HepG2 (cell line): ENCODE measurements around the gene TTC23. TPM values are rescaled to one million over a fixed set of nuclear protein-coding genes. Genes with fewer than 3 reads are reported as not detected.

Source experiments
- AKAP8 ChIP-seq: sonication (generic); formaldehyde crosslinking; IDR thresholded peaks from 2 replicates; pipeline ENCODE4 v1.5.1; 2020; ENCODE audit warnings: mild to moderate bottlenecking, missing genetic modification reagents
- ARHGAP35 ChIP-seq: sonication (generic); formaldehyde crosslinking; IDR thresholded peaks from 2 replicates; pipeline ENCODE4 v1.9.0; 2022; ENCODE audit warnings: mild to moderate bottlenecking, inconsistent platforms, moderate library complexity, missing genetic modification reagents, borderline replicate concordance
- CHD2 ChIP-seq: IDR thresholded peaks from 2 replicates; pipeline ENCODE4 v1.6.1; 2011; ENCODE audit warnings: low read depth, low read length, improper control_type of control experiment
- ISX ChIP-seq: sonication (generic); formaldehyde crosslinking; conservative IDR thresholded peaks from 2 replicates; pipeline ENCODE4 v1.5.0; 2020; ENCODE audit warnings: missing genetic modification reagents
- JUNB ChIP-seq: sonication (generic); formaldehyde crosslinking; IDR thresholded peaks from 2 replicates; pipeline ENCODE4 v1.8.0; 2022; ENCODE audit warnings: missing genetic modification reagents, mild to moderate bottlenecking, borderline replicate concordance
- JUND ChIP-seq: sonication (generic); formaldehyde crosslinking; IDR thresholded peaks from 2 replicates; pipeline ENCODE4 v1.8.0; 2022; ENCODE audit warnings: mild to moderate bottlenecking, missing genetic modification reagents
- MBNL3 ChIP-seq: fragments of 250-450 bp; sonication (Bioruptor Pico); conservative IDR thresholded peaks from 2 replicates; pipeline ENCODE4 v1.8.0; 2022; ENCODE audit warnings: mild to moderate bottlenecking, inconsistent platforms
- MTF1 ChIP-seq: sonication (generic); formaldehyde crosslinking; IDR thresholded peaks from 2 replicates; pipeline ENCODE4 v1.5.0; 2020; ENCODE audit warnings: missing genetic modification reagents
- MXD4 ChIP-seq: IDR thresholded peaks from 2 replicates; pipeline ENCODE4 v1.6.1; 2016; ENCODE audit warnings: mild to moderate bottlenecking, missing biosample characterization, missing genetic modification reagents
- NFE2 ChIP-seq: sonication (generic); formaldehyde crosslinking; IDR thresholded peaks from 2 replicates; pipeline ENCODE4 v1.4.0; 2020; ENCODE audit warnings: missing genetic modification reagents
- NFKBIZ ChIP-seq: IDR thresholded peaks from 2 replicates; pipeline ENCODE4 v1.6.1; 2018; ENCODE audit warnings: missing genetic modification reagents, missing compliant biosample characterization
- ONECUT2 ChIP-seq: sonication (generic); formaldehyde crosslinking; IDR thresholded peaks from 2 replicates; pipeline ENCODE4 v1.4.0; 2020; ENCODE audit warnings: missing genetic modification reagents
- RFXAP ChIP-seq: sonication (generic); formaldehyde crosslinking; IDR thresholded peaks from 2 replicates; pipeline ENCODE4 v1.4.0; 2020; ENCODE audit warnings: missing genetic modification reagents, borderline replicate concordance
- ZBTB8A ChIP-seq: sonication (generic); formaldehyde crosslinking; IDR thresholded peaks from 2 replicates; pipeline ENCODE4 v1.4.0; 2020; ENCODE audit warnings: mild to moderate bottlenecking, low read depth, missing genetic modification reagents, borderline replicate concordance
- ZNF431 ChIP-seq: sonication (generic); formaldehyde crosslinking; IDR thresholded peaks from 2 replicates; pipeline ENCODE4 v1.9.0; 2022; ENCODE audit warnings: missing genetic modification reagents, low read depth, mild to moderate bottlenecking, borderline replicate concordance
- ZNF777 ChIP-seq: sonication (generic); formaldehyde crosslinking; IDR thresholded peaks from 2 replicates; pipeline ENCODE4 v1.4.0; 2020; ENCODE audit warnings: missing genetic modification reagents
- ZNF878 ChIP-seq: sonication (generic); formaldehyde crosslinking; IDR thresholded peaks from 2 replicates; pipeline ENCODE4 v1.8.1; 2023; ENCODE audit warnings: mild to moderate bottlenecking, missing genetic modification reagents, moderate library complexity
- polyA plus RNA-seq, 8 experiments: library from polyadenylated mRNA; depleted of rRNA in 3 of 8; stranded (reverse) in 7 of 8; unstranded in 1 of 8; fragments of >200 nt; fragmentation: Illumina TruSeq in 4 of 8; extraction: Trizol in 4 of 8; gene quantifications; 2 replicates each; pipeline versions ENCODE4 v1.2.1 to v1.2.3, GENCODE V29; 2011 to 2016; ENCODE audit warnings: low read depth in 4 of 8, missing spikeins in 1 of 8, mixed read lengths in 1 of 8; ENCODE audit not compliant: insufficient read depth in 1 of 8
- total RNA-seq, 5 experiments: library from RNA; depleted of rRNA; stranded (reverse); fragments of >200 nt; fragmentation: Illumina TruSeq; extraction: Trizol; gene quantifications; 2 replicates each; pipeline ENCODE4 v1.2.3, GENCODE V29; 2016; ENCODE audit warnings: low read depth in 1 of 5
- TF ChIP-seq, protein P1 (sequence below): sonication (generic); formaldehyde crosslinking; IDR thresholded peaks from 2 replicates; pipeline ENCODE4 v1.5.1; 2020; ENCODE audit warnings: missing genetic modification reagents, mild to moderate bottlenecking, borderline replicate concordance
- TF ChIP-seq, protein P2 (sequence below): sonication (generic); formaldehyde crosslinking; IDR thresholded peaks from 2 replicates; pipeline ENCODE4 v1.4.0; 2020; ENCODE audit warnings: mild to moderate bottlenecking, missing genetic modification reagents
- TF ChIP-seq, protein P3 (sequence below): sonication (generic); formaldehyde crosslinking; IDR thresholded peaks from 2 replicates; pipeline ENCODE4 v1.4.0; 2020; ENCODE audit warnings: mild to moderate bottlenecking, low read depth, missing genetic modification reagents
- TF ChIP-seq, protein P4 (sequence below): IDR thresholded peaks from 2 replicates; pipeline ENCODE4 v1.6.1; 2016; ENCODE audit warnings: missing biosample characterization, missing genetic modification reagents, low read depth
- TF ChIP-seq, protein P5 (sequence below): IDR thresholded peaks from 2 replicates; pipeline ENCODE4 v1.6.1; 2016; ENCODE audit warnings: low read depth, control low read depth

Gene TTC23
- total and polyA plus RNA-seq, 2 of the 13 experiments (the other 11 are each of a cell fraction or from before 2014, with no cell fraction given) = 1.6 to 11.7 TPM

DNA sequence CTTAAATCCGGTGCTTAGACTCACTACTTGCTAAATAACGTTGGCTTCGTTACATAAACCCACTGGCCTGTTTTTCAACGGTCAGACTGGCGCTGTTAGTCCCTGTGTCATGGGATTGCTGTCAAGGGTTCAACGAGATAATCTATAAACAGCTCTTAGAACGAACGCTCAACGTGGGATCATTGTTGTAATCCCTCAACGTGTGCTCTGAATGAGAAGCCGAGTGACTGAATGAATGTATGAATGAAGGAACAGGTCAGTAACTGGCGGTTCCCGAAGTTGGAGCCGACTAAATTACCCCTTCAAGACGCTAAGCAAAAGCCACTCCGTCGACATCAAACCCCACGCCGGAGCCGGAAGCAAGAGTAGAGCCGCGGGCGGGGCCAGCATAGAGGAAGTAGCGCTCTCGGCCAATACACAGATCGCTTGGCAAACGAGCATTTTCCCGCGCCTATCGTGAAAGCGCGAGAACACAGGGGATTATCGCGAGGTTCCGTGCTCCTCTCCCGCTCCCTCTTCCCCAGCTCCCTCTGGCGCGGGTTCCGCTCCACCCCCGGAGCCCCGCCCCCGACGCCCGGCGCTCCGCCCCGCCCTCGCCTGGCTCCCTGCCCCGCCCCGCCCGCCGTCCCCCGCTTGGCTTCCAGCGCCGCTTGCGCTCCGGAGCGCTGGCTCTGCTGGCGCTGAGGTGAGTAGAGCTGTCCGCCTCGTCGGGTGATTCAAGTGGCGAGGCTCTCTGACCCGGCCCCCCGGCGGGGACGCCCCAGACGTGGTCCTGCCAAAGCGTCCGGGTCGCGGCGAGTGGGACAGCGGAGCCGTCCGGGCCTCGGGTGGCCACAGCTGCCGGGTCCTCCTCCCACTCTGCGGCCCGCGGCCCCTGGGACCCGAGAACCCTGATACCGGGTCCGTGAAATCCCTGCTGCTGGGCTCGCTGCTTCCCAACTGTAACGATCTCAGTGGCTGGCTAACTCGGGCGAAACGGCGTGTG lies 1.8 kb upstream of the TTC23 start, which contains the start of gene LRRC28 (continued):
- TF ChIP-seq, protein P1, sequence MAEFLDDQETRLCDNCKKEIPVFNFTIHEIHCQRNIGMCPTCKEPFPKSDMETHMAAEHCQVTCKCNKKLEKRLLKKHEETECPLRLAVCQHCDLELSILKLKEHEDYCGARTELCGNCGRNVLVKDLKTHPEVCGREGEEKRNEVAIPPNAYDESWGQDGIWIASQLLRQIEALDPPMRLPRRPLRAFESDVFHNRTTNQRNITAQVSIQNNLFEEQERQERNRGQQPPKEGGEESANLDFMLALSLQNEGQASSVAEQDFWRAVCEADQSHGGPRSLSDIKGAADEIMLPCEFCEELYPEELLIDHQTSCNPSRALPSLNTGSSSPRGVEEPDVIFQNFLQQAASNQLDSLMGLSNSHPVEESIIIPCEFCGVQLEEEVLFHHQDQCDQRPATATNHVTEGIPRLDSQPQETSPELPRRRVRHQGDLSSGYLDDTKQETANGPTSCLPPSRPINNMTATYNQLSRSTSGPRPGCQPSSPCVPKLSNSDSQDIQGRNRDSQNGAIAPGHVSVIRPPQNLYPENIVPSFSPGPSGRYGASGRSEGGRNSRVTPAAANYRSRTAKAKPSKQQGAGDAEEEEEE (CRISPR knock-in tag) = no peak
- TF ChIP-seq NFE2 (no peak), JUNB (CRISPR knock-in tag) (no peak), ISX (no peak), MTF1 (CRISPR knock-in tag) (no peak), ZNF878 (CRISPR knock-in tag) (no peak), AKAP8 (CRISPR knock-in tag) (no peak), ONECUT2 (no peak), MBNL3 (CRISPR knock-in tag) (no peak), ZNF431 (CRISPR knock-in tag) (no peak), ARHGAP35 (CRISPR knock-in tag) (0 out of 2 replicates have a peak, but pooled peaks have one; percentile 17), RFXAP (CRISPR knock-in tag) (peak; percentile 40; the same call in 1 of the 2 replicates), JUND (CRISPR knock-in tag) (no peak), ZBTB8A (CRISPR knock-in tag) (no peak), CHD2 (peak; percentile 99), MXD4 (CRISPR knock-in tag) (peak; percentile 75), ZNF777 (peak; percentile 92), NFKBIZ (CRISPR knock-in tag) (0 out of 2 replicates have a peak, but pooled peaks have one; percentile 40)
- TF ChIP-seq, protein P2, sequence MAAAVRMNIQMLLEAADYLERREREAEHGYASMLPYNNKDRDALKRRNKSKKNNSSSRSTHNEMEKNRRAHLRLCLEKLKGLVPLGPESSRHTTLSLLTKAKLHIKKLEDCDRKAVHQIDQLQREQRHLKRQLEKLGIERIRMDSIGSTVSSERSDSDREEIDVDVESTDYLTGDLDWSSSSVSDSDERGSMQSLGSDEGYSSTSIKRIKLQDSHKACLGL (CRISPR knock-in tag) = 0 out of 2 replicates have a peak, but pooled peaks have one; percentile 36
- TF ChIP-seq, protein P3, sequence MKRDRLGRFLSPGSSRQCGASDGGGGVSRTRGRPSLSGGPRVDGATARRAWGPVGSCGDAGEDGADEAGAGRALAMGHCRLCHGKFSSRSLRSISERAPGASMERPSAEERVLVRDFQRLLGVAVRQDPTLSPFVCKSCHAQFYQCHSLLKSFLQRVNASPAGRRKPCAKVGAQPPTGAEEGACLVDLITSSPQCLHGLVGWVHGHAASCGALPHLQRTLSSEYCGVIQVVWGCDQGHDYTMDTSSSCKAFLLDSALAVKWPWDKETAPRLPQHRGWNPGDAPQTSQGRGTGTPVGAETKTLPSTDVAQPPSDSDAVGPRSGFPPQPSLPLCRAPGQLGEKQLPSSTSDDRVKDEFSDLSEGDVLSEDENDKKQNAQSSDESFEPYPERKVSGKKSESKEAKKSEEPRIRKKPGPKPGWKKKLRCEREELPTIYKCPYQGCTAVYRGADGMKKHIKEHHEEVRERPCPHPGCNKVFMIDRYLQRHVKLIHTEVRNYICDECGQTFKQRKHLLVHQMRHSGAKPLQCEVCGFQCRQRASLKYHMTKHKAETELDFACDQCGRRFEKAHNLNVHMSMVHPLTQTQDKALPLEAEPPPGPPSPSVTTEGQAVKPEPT (CRISPR knock-in tag) = no peak
- TF ChIP-seq, protein P4, sequence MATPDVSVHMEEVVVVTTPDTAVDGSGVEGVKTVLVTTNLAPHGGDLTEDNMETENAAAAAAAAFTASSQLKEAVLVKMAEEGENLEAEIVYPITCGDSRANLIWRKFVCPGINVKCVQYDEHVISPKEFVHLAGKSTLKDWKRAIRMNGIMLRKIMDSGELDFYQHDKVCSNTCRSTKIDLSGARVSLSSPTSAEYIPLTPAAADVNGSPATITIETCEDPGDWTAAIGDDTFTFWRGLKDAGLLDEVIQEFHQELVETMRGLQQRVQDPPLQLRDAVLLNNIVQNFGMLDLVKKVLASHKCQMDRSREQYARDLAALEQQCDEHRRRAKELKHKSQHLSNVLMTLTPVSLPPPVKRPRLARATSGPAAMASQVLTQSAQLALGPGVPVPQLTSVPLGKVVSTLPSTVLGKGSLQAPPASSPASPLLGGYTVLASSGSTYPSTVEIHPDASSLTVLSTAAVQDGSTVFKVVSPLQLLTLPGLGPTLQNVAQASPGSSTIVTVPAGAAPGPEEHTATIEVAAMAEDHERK (CRISPR knock-in tag) = no peak
- TF ChIP-seq, protein P5, sequence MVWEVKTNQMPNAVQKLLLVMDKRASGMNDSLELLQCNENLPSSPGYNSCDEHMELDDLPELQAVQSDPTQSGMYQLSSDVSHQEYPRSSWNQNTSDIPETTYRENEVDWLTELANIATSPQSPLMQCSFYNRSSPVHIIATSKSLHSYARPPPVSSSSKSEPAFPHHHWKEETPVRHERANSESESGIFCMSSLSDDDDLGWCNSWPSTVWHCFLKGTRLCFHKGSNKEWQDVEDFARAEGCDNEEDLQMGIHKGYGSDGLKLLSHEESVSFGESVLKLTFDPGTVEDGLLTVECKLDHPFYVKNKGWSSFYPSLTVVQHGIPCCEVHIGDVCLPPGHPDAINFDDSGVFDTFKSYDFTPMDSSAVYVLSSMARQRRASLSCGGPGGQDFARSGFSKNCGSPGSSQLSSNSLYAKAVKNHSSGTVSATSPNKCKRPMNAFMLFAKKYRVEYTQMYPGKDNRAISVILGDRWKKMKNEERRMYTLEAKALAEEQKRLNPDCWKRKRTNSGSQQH (CRISPR knock-in tag) = peak; percentile 27; the same call in 1 of the 2 replicates
